ENCODE data around the gene ATXN10.
"Not testable (repeated sequence)": the region's sequence is repeated elsewhere in the genome, so short reads cannot be mapped to it uniquely, and the experiment has no call there.

ATXN10 gene

GRCh38 chr22:45788522-45788921 lies 116.9 kb downstream of the ATXN10 start:
- DNase-seq, result no peak

GRCh38 chr22:45790401-45790800 lies 118.8 kb downstream of the ATXN10 start:
- DNase-seq, result no peak

- no peak for DNase-seq
Observed at GRCh38 chr22:45793161-45793560, 121.5 kb downstream of the ATXN10 start.

- no peak for DNase-seq
Observed at GRCh38 chr22:45793892-45794291, 122.3 kb downstream of the ATXN10 start.

GRCh38 chr22:45796009-45796408 lies 124.4 kb downstream of the ATXN10 start:
- DNase-seq, result not testable (repeated sequence)

- no peak for DNase-seq
Observed at GRCh38 chr22:45799291-45799690, 127.7 kb downstream of the ATXN10 start.

GRCh38 chr22:45802054-45802453 lies 130.4 kb downstream of the ATXN10 start:
- no peak for DNase-seq

- no peak for DNase-seq
Observed at GRCh38 chr22:45804319-45804985, 132.8 kb downstream of the ATXN10 start.

- no peak for DNase-seq
Observed at GRCh38 chr22:45804986-45805325, 133.3 kb downstream of the ATXN10 start.

GRCh38 chr22:45805413-45805812 lies 133.8 kb downstream of the ATXN10 start:
- DNase-seq, result no peak

- no peak for DNase-seq
Observed at GRCh38 chr22:45807156-45807915, 135.7 kb downstream of the ATXN10 start.

GRCh38 chr22:45812910-45813309 lies 141.3 kb downstream of the ATXN10 start:
- no peak for DNase-seq

GRCh38 chr22:45814198-45814597 lies 142.6 kb downstream of the ATXN10 start:
- no peak for DNase-seq

- DNase-seq, result no peak
Observed at GRCh38 chr22:45816776-45817175, 145.1 kb downstream of the ATXN10 start.

- DNase-seq, result no peak
Observed at GRCh38 chr22:45817745-45818423, 146.2 kb downstream of the ATXN10 start.

- no peak for DNase-seq
Observed at GRCh38 chr22:45818424-45819085, 146.9 kb downstream of the ATXN10 start.

- DNase-seq, result no peak
Observed at GRCh38 chr22:45819305-45819704, 147.7 kb downstream of the ATXN10 start.

- DNase-seq, result no peak
Observed at GRCh38 chr22:45823336-45823735, 151.7 kb downstream of the ATXN10 start.

GRCh38 chr22:45826520-45826919 lies 154.9 kb downstream of the ATXN10 start:
- no peak for DNase-seq

- DNase-seq, result no peak
Observed at GRCh38 chr22:45828841-45829240, 157.2 kb downstream of the ATXN10 start.

GRCh38 chr22:45830531-45831245 lies 159.1 kb downstream of the ATXN10 start:
- no peak for DNase-seq

- DNase-seq, result no peak
Observed at GRCh38 chr22:45831394-45831793, 159.8 kb downstream of the ATXN10 start.

GRCh38 chr22:45832180-45832579 lies 160.5 kb downstream of the ATXN10 start:
- no peak for DNase-seq

All from islet precursor cell (in vitro differentiated cells).